Stimulated activated naive CD4-positive, alpha-beta T cell (primary cell): ENCODE results near the gene FEM1B.
A peak's percentile ranks its signal among the peaks of the same experiment; 100 is the strongest.
"Not testable (repeated sequence)": the region's sequence is repeated elsewhere in the genome, so short reads cannot be mapped to it uniquely, and the experiment has no call there.

Experiments used
- DNase-seq, 6 experiments: peaks; one replicate each; lab custom pipeline; 2025; lab: John Stamatoyannopoulos, UW

The FEM1B gene

GRCh38 chr15:68277603-68278344, at the start of gene FEM1B:
TSS of gene FEM1B (plus strand) at chr15:68277745. CDS start at chr15:68278418, 673 bp downstream.
- peak; percentile 81 to 97 (median 92) for DNase-seq

GRCh38 chr15:68228143-68228970, 49.2 kb upstream of the FEM1B start:
- DNase-seq: no peak

- no peak for DNase-seq
Observed at GRCh38 chr15:68228971-68229385, 48.6 kb upstream of the FEM1B start.

DNA sequence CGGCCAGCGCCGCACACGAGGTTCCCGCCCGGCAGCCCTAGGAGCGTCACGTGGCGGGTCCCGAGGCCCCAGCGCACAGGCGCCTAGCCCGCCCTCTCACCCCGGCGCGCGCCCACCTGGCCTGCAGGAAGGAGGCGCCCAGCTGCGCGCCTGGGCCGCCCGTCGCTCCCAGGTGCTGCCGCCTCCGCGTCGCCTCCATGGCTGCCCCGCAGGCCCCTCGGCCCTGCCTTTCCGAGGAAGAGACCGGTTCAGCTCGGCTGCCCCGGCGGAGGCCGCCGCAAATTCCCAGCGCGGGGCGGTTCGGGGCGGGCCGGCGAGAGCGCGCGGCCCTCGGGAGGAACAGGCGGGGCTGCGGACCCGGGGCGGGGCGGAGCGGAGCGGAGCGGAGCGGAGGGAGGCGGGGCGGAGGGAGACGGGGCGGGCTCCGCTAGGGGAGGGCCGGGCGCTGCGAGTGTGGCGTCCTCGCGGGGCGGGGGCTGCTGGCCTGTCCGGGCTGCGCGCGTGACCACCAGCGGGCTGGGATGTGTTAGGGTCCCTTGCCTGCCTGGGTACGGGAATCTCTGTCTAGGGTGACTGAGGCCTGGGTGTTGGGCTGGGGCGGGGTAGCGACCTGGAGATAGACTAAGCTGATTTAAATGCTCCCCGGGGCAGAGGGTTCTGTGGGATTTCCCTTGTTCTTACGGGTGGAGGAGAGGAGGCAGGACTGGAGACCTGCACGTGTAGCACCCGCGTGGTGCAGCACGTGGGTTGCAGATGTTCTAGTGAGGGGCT, 48.0 kb upstream of the FEM1B start, which contains the start of gene CLN6:
TSS of gene CLN6 (minus strand) at position 343 of the 771 bp plus-strand sequence. CDS start at position 199, 144 bp downstream.
- DNase-seq: peak; percentile 66 to 88 (median 83)

DNA sequence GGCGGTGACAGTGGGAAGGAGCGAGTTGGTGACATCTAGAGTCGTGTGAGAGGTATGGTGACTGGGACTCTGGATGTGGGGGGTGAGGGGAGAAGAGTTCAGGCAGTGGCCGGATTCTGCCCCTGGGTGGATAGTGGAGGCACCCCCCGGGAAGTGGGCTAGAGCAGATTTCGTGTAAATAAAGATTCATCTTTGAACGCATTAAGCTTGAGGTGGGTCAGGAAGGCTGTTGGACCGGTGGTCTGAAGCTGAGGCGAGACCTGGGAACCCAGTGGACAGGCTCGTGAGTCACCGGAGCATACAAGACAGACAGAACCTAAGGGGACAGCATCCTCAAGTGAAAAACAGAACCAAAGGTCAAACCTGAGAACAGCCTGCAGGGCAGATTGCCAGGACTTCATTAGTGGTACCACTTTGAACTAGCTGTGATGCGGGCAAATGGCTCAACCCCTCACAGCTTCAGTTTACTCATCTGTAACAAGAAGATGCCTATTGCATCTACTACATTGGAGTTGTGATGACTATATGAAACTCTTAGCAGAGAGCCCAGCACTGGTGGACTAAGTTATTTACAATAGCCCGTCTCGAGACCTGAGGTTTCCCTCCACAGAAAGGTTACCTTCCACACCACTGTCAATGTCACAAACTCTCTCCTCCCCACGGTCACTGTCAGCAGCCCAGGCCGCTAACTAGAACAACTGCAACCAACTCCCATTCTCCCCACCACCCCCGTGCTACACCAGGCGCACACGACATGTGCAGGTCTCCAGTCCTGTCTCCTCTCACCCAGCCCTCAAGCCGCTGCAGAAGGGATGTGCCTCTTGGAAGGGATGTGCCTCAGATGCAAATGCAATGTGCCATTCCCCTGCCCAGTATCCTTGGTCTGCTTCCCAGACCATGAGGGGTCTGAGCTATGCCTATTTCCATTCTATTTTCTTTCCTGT, 47.1 kb upstream of the FEM1B start:
- no peak for DNase-seq

GRCh38 chr15:68231102-68231818, 46.3 kb upstream of the FEM1B start:
- DNase-seq: no peak

DNA sequence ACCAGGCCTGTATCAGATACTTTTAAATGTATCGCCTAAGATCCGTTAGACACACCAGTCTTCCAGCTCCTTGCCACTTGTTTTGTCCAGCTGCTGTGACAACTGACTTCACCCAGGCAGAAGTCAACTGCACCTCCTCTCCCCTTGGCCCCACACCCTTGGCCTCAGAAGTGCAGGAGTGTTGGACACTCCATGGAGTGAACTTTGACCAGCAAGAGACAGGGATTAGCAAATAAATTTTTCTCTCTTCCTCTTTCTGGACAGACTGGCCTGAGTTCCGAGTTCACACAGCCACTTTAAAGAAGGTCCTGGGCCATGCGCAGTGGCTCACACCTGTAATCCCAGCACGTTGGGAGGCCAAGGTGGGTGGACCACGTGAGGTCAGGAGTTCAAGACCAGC, 45.1 kb upstream of the FEM1B start:
- DNase-seq: no peak

GRCh38 chr15:68232937-68233336, 44.6 kb upstream of the FEM1B start:
- no peak for DNase-seq

DNA sequence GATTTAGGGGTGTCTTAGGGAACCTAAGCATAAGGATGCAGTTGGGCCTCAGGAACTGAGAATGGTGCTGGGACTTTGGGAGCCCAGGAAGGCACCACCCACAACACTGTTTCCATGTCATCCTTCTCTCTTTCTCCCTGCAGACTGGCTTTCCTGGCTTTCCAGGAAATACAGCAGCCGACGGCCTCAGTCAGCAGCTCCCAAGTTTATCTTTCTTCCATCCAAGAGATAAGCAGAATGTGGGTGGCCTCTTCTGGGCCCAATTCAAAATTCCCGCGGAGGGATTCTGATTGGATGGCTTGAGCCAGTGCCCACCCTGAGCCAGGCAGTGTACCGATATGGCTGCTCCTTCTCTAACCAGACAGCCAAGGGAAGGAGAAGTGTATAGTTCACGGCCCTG, 43.5 kb upstream of the FEM1B start:
- no peak for DNase-seq

- not testable (repeated sequence) for DNase-seq
Observed at GRCh38 chr15:68234520-68234919, 43.0 kb upstream of the FEM1B start.

GRCh38 chr15:68235022-68235421, 42.5 kb upstream of the FEM1B start:
- DNase-seq: no peak

DNA sequence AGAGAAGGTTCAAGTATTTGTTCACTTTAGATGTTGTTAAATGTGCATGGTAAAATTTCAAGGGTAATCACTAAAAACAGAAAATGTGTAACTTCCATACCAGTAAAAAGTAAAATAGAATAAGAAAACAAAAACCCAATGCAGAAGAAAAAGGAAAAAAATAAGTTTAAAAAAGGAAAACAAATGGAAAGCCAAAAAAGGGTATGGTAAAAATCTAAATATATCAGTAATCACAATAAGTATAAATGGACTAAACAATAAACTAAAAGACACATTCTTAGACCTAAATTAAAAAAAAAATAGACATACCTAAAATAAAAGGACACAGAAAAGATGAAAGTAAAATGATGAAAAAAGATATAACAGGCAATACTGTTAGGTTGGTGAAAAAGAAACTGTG, 38.5 kb upstream of the FEM1B start:
- DNase-seq: no peak

DNA sequence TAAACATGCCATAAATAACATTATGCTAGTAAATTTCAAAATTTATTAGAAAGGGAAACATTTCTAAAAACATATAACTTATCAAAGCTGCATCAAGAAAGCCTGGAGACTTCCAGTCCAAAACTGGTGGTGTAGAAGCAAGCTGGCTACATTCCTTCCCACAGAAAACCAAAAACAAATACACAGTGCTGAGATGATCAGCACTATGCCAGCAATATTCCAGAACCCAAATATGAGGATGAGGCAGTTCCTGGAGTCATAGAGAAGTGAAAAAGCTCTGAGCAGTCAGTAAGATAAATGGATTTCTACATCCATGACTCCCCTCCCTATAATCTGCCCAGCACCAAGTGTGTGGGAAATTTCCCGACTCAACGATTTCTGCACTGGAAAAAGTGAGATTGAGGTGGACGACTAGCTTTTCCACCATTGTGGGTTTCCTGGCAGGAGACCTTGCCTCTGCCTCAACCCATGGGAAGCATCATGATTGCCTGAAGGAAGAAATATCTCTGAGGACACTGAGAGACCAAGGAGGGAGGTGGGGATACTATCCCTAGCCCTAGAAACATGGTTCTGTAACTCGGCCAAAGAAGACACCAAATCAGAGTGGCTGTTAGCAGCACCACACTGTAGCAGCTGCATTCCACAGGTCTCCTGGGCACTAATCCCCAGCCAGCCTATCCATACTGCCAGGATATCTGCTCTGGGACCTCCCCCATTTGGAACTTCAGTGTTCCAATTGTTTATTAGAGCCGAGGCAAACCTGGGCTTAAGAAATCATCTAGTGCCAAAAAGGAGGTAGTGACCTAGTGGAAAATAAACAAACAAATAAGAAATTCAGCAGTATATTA, 36.2 kb upstream of the FEM1B start:
- no peak for DNase-seq

GRCh38 chr15:68244235-68244634, 33.3 kb upstream of the FEM1B start:
- DNase-seq: no peak

- no peak for DNase-seq
Observed at GRCh38 chr15:68249058-68249713, 28.4 kb upstream of the FEM1B start.

- DNase-seq: peak in 5 of 6 experiments; percentile 15 to 57 (median 22)
Observed at GRCh38 chr15:68252925-68253534, 24.5 kb upstream of the FEM1B start.

- peak; percentile 18 to 68 (median 53) for DNase-seq
Observed at GRCh38 chr15:68256675-68257450, 20.7 kb upstream of the FEM1B start.

DNA sequence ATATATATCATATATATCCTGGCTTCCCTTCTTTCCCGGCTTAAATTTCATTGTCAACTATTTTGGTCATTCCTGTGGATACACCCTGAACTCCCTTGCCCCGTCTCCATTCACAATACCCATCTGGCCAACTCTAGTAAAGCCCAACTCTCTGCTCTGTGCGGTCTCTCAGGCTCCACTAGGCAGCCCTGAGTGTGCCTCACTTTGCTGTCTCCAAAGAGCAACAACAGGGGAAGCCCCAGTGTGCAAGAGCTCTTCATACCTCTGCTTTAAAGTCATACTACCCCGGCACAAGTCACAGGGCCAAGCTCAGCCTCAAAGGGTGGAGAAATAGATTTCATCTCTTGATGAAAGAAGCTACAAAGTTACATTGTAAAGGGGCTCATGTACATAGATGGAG, 18.9 kb upstream of the FEM1B start:
- peak in 4 of 6 experiments; percentile 2 to 22 (median 12) for DNase-seq
